Activated gamma-delta T cell (primary cell): ENCODE results near the gene BCAP29.
"Not testable (repeated sequence)": the region's sequence is repeated elsewhere in the genome, so short reads cannot be mapped to it uniquely, and the experiment has no call there.

Source experiments
- DNase-seq: peaks from one replicate; lab custom pipeline; 2025; lab: John Stamatoyannopoulos, UW
- total RNA-seq, 2 donors: gene quantifications; one replicate each; lab custom pipeline; 2026; lab: John Stamatoyannopoulos, UW

The BCAP29 gene, protein sequence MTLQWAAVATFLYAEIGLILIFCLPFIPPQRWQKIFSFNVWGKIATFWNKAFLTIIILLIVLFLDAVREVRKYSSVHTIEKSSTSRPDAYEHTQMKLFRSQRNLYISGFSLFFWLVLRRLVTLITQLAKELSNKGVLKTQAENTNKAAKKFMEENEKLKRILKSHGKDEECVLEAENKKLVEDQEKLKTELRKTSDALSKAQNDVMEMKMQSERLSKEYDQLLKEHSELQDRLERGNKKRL
- total RNA-seq, result 1.3 to 1.9 reads per million in 2 donors

DNA sequence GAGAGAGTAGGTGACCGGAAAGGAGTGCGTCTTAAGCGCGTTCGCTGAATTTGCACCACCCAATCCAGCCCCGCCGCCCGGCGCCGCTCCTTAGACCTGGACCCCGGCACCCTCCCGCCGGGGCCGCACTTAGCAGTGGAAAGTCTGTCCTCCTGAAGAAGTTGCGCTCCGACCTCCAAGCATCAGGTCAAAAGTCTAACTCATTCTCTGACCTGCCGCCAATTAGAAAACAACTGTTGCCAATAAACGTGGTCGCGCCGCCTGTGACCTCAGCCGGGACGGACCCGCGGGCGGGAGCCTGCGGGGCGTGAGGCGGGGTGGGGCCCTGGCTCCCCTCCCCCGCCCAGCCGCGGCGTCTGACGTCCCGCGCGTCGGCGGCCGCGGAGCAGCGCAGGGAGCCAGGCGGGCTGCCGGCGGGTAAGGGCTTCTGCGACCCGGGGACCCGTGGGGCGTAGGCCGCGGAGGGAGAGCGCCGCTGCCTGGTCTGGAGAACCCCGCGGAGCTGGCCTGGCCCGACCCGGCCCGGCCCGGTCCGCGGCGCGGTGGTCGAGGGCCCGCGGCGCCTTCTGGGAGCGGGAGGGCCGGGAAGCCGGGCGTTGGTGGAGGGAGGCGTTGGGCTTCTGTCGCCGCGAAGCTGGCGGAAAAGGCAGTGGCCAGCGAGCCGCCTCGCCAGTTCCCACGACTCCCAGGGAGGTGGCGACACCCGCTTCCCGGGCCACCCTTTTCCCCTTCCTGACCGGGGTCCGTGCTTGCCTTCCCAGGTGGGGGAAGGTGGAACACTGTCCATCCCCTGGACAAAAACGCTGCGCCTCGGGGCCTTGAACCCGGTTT, at the start of gene BCAP29:
Gene BCAP29 (plus strand): TSS at position 362 of the 831 bp plus-strand sequence. CDS start 527 bp downstream, outside the sequence.
- DNase-seq, result peak; percentile 56

DNA sequence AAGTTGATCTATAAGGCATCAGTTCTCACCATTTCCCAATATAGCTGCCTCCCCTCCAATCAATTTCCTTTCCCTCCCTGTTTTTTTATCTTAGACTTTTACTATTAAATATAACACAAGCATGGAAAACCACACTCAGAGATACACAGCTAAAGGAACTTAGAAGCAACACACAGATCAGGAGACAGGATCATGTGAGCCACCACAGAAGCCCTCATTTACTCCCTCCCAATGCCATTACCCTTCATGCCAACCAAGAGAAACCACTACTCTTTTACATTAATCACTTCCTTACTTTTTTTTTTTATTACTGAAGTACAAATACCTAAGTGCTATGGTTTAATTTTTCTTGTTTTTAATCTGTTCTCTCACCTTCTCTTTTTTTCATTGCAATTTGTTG, 49.3 kb upstream of the BCAP29 start:
- DNase-seq, result no peak

DNA sequence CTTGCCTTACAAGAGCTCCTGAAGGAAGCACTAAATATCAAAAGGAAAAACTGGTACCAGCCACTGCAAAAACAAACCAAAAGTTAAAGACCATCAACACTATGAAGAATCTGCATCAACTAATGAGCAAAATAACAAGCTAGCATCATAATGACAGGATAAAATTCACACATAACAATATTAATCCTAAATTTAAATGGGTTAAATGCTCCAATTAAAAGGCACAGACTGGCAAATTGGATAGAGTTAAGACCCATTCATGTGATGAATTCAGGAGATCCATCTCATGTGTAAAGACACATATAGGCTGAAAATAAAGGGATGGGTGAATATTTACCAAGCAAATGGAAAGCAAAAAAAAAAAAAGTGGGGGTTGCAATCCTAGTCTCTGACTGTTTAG, 45.9 kb upstream of the BCAP29 start:
- DNase-seq, result no peak

DNA sequence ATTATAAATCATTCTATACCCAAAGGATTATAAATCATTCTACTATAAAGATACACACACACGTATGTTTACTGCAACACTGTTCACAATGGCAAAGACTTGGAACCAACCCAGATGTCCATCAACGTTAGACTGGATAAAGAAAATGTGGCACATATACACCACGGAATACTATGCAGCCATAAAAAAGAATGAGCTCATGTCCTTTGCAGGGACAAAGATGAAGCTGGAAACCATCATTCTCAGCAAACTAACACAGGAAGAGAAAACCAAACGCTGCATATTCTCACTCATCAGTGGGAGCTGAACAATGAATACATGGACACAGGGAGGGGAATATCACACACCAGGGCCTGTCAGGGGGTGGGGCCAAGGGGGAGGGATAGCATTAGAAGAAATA, 42.8 kb upstream of the BCAP29 start:
- not testable (repeated sequence) for DNase-seq

DNA sequence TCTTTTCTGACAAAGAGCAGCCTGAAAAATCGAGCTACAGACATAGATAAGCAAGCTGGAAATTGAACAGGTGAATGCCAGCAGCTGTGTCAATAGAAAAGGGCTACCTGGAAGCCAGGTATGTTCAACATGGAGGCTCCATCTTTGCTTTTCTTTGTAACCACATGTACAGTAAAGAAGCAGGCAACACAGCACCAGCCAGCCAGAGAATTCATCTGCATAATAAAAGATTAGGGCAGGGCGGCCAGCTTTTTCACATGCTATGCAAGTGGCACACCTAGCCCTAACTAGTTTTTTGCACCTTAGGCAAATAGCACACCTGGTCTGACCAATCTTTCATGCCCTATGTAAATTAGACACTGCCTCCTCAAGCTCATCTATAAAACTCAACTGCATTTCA, 42.0 kb upstream of the BCAP29 start:
- DNase-seq, result no peak

DNA sequence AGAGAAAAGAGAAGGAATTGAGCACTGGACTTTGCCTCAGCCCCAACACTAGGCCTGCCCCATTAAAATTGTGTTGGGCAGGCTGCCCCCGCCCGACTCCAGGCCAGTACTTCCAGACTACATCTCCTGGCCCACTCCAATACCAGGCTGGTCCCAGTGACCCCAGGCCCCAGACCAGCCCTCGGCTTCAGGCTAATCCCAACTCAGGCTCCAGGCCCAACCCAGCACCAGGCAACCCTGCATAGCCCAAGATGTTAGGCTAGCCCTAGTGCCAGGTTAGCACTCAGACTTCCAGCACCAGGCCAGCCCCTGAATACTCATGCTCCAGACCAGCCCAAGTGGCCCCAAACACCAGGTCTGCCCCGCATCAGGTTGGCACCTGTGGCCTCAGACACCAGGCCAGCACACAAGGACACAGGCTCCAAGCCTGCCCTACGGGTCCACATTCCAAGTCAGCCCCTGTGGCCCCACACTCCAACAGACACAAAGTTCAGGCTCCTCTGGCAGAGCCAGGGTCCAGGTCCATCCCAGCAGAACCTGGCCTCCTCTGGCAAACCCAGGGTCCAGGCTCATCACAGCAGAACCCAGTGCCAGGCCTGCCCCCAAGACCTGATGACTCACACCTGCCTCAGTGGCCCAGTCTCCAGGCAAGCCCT, 36.6 kb upstream of the BCAP29 start:
- no peak for DNase-seq

DNA sequence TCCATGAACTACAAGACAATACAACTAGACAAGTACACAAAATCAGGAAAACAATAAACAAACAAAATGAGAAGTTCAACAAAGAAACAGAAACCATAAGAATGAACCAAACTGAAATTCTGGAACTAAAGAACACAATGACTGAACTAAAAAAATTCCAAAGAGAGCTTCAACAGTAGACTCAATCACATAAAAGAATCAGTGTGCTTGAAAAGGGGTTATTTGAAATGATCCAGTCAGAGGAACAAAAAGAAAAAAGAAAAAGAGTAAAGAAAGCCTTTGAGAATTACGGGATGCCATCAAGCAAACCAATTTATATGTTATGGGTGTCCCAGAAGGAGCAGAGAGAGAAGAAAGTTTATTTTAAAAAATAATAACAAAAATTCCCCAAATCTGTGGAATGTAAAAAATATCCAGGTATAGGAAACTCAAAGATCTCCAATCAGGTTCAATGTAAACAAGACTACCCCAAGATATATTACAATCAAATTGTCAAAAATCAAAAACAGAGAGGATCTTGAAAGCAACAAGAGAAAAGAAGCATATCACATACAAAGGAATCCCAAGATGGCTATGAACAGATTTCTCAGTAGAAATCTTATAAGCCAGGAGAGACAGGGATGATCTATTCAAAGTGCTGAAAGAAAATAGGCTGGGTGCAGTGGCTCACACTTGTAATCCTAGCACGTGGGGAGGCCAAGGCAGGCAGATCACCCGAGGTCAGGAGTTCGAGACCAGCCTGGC, 35.0 kb upstream of the BCAP29 start:
- DNase-seq, result no peak

DNA sequence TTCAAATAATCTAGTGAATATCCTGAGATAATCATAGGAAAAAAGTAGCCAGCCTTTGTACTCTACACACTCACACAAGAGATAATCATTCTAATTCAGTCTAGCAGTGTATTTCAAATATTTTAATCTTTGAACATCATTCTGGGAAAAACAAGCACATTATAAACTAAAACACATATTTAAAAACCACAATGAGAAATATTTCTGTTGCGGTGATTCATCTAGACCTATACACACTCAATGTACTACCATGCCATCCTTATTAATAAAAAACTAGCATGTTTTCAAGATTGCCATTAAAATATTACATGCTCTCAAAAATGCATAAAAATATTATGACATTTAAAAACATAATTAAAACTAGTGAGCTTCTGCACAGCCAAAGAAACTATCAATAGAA, 28.1 kb upstream of the BCAP29 start:
- DNase-seq, result no peak

DNA sequence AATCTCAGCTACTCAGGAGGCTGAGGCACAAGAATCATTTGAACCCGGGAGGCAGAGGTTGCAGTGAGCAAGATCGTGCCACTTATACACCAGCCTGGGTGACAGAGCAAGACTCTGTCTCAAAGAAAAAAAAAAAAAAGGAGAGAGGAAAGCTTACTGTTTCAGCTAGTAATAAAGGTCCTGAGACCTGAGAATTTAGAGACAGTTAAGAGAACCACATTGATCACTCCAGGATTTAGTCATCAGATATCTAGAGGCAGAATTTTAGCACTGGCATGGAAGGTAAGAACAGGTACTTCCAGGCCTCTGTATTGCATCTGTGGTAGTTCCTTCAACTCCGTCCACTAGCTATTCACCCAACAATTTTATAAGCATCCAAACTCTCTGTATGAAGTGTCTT, 24.2 kb upstream of the BCAP29 start:
- DNase-seq, result no peak

DNA sequence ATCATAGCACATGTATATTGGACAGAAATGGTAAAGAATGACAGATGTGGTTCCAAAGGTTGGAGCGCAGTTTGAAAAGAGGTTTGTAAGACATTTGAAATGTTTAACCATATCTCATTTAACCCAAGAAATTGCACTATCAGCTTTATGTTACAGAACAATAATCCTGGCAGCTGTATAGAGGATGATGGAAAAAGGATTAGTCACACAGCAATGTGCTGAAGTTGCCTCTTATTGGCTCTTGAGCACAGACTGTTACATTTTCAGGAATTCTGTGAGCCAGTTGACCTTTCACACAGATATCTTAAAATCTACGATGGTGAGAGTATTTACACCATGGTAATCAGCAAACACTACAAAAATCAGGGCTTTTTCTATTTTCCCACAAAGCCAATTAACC, 20.2 kb upstream of the BCAP29 start:
- DNase-seq, result no peak

DNA sequence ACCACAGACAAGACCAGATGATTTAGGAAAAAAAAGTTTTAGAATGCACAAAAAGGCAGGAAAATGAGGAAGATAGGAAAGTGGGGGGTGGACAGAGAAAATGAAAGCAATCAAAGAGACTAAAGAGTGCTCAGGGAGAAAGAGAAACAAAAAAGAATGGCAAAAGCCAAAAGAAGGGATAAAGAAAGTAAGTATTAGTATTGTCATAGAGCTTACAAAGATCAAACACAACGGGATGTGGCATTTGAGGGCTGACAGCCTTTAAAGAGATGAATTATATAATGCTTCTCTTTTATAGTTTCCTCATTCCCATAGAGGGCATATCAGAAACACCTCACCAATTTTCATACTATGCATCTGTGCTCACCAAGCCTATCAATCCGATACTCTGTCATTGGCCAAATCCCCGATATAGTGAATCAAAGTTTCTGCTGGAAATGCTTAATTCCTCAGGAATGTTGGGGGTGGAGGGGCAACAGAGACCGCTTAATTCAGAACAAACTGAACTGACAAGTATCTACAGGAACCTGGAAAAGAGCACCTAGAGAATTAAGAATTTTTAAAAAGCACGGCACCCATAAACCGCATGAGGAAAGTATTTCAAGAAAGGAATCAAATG, 19.0 kb upstream of the BCAP29 start:
- DNase-seq, result no peak

DNA sequence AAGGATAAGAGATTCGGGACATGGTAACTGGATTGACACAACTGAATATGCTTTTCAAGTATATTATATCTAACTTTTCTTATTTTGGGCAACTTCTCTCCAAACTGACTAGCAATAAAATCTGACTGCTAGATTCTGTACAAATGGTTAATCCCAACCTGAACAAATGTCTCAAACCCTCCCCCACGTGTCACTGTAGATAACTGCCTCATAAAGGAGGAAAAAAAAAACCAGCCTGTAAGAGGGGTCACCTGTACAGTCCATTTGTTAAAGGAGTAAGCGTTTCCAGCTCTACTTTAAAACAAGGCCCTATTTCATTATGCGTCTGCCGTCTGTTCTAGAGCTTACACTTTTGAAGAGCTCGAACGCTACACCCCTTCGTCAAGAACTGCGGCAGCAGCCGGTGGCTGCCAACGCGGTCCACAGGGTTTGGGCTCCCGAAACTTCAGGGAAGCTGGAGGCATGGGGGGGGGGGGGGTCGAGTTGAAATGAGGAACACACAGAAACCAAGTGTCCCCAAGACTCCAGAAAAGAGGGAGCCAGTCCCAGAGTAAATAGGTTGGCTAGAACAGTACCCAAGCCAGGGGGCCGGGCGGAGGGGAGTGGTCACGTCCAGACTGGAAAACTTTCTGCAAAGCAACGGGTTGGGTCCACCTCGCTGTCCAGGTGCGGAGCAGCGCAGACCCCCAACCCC, 16.8 kb upstream of the BCAP29 start:
- no peak for DNase-seq

DNA sequence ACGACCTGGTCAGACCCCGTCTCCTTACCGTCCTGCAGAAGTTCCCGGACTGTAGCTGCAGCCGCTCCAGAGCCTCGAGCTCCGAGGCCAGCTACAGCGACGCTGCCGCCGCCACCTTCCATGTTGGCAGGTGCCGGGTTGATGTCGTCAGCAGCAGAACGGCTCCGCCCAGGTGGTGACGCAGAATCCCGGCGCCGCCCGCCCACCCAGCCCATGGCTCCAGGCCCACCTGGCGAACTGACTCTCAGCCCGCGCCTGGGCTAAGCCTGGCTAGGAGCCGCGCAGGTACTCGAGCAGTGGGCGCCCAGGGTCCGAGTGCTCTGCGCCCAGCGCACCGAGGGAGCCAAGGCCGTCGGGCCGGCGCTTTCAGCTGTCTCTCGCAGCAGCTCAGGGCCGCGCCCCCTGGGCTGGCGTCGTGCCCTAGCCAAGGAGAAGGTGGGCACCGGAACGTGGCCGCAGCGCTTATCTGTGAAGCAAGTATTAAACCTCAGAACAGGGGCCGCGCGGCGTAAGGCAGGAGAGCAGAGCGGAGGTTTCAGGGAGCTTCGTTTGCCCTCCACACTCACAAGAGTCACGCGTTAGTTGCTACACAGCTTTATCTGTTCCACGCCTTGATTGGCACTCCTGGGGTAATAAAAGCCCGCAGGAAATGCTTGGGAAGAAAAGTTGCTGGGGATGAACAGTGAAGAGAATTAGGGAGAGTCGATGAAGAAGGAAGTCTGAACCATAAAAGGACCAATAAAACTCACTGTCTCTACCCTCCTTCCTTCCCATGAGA, 16.1 kb upstream of the BCAP29 start, which contains the start of the genes COG5 and DUS4L:
Gene COG5 (minus strand): TSS at position 146 of the 778 bp plus-strand sequence. CDS start 24 bp downstream, at position 122.
Gene DUS4L (plus strand): TSS at position 197 of the 778 bp plus-strand sequence. CDS start 3,100 bp downstream, outside the sequence.
- peak; percentile 71 for DNase-seq

DNA sequence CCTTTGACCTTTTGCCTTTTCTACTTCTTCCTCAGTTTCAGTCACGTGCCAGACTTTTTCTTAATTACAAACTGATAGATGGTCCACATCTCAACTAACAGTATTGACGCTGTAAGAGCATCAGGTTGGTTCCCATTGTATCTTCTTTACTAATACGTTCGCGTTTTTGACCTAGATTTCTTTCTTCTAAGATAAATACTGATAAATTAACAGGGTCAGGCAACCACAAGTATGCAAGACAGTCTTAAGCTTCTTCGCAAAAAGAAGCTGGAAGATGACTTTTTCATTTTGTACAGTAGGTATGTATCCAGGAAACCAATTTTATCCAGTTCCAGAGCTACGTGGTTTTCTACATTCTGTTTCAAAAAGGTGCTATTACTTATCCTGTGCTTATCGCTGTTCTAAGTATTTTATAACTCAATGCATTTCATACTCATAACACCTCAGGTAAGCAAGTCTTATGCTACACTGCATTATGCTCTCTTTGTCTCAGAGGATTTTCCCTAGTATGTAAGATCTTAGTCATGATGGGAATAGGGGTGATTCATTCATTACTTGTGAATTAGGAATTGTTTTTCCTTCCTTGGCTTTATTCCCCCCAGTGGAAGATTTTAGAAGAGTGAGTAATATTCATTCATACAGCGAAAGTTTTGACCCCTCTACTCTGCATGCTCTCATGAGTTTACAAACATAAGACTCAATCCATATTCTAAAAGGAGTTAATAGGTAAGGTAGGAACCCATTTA, 15.3 kb upstream of the BCAP29 start:
- no peak for DNase-seq

DNA sequence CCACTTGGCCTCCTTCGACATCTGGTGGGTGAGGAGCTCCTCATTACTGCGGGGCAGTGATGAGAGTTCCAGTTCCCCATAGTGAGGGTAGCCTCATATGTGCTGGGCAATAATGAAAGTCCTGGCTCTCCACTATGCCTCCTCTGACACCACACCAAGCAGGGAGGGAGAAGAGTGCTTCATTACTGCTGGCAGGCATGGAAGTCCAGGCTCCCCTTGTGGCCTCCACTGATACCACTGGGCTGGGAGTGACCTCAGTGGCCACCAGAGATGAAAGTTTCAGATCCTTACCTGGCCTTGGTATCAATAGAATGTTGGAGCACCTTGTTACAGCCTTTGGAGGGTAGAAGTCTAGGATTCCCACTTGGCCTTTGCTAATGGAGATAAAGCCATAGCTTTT, 9.7 kb upstream of the BCAP29 start:
- no peak for DNase-seq

DNA sequence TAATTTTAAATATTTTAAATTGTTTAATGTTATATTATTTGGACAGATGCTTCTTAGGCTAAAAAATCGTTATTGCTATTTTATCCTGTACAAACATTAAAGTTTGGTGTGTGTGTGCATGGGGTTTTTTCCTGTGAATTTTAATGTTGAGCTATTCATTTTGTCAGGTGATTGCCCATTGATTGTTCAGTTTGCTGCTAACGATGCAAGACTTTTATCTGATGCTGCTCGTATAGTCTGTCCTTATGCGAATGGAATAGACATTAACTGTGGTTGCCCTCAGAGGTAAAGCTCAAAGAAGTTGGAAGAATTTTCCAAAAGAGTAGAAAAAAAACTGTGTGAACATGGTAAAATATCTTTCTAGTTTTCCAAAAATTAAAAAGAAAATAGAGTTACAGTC, 6.5 kb upstream of the BCAP29 start:
- no peak for DNase-seq

DNA sequence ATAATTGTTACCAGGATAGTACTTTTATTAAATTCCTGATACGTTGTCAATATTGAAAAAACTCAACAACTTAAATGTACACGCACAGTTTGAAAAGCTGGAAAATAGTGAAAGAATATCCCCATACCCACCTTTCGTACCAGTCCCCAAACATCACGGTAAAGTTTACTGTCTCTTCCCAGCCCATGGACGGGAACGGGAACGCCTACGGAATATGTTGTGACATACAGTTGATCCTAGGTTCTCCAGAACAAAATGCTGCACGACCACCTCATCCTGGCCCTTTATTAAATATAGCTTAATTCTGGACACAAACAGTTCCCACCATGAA, 527 bp upstream of the BCAP29 start:
- DNase-seq, result no peak

DNA sequence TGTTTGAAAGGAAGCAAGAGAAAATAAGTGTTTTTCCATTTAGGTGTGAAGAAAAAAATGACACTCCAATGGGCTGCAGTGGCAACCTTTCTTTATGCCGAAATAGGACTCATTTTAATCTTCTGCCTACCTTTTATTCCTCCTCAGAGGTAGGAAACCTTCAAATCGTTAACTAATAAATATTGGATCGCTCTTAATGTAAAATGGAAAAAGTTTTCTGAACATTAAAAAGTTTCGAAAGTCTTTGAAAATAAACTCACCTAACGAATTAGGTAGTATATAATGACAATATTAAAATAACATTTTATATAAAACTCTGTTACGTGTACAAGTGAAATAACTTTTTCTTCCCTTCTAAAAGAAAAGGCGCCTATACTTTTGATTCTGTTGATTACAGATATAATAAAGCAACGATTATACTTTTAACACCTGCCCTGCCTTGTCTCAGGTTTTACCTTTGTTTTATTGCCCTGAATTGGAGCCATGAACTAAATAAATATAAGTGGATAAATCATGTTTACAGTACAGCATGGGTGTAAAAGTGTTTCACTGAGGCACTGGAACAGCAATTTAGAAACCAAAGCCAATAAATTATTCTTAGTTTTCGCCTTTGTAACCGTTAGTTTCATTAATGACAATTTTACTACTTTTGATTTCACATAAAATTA, 804 bp downstream of the BCAP29 start:
- no peak for DNase-seq
